Kidney epithelial cell (primary cell): ENCODE results near the gene FOXJ3. TPM values are rescaled to one million over a fixed set of nuclear protein-coding genes. Genes with fewer than 3 reads are reported as not detected.

Experiments
- DNase-seq: peaks from one replicate; pipeline ENCODE4 v3.0.0-alpha.2; 2010; ENCODE audit warnings: low read depth
- H3K27me3 ChIP-seq: 2 replicates; pipeline ENCODE4 v1.6.0; 2011; ENCODE audit warnings: low read length; ENCODE audit not compliant: control insufficient read depth, insufficient read depth
- H3K36me3 ChIP-seq: 2 replicates; pipeline ENCODE4 v1.5.1; 2011; ENCODE audit warnings: low read length; ENCODE audit not compliant: control insufficient read depth, insufficient read depth
- H3K4me3 ChIP-seq: 2 replicates; pipeline ENCODE4 v1.5.1; 2011; ENCODE audit warnings: low read depth, mild to moderate bottlenecking, control low read depth, low read length
- total RNA-seq: library from RNA; depleted of rRNA; stranded (reverse); fragments of >200 nt; gene quantifications from 2 replicates; pipeline ENCODE4 v1.2.3, GENCODE V29; 2015
- TF ChIP-seq, protein P1 (sequence below): IDR thresholded peaks from 2 replicates; pipeline ENCODE4 v1.5.1; 2011; ENCODE audit warnings: mild to moderate bottlenecking, moderate library complexity, low read length, control low read depth, inconsistent platforms; ENCODE audit not compliant: insufficient read depth, poor library complexity, severe bottlenecking

Gene FOXJ3
- total RNA-seq, 1 donor from 2014 or later: 28.6 TPM

DNA sequence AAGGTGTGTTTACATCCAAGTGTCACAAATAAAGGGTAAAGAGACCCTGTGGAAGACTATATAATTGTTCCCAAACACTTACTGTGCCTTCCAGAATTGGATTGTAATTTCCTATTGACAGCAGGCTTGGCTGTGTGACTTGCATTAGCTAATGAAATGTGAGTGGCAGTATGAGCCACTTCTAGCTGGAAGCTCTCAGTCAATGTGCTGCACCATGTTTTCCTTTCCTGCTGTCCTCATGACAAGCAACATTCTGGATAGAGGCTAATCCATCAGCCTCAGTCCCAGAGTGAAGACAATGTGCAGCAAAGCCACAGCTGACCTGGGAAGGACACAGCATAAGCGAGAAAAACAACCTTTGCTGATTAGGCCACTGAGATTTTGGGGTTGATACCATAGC is 5.9 kb upstream of the FOXJ3 start:
- Histone ChIP-seq H3K36me3 (no peaks in the 10 kb centered on the region), H3K27me3 (no peaks in the 10 kb centered on the region), H3K4me3 (no peak overlapping the region)
- TF ChIP-seq, protein P1, sequence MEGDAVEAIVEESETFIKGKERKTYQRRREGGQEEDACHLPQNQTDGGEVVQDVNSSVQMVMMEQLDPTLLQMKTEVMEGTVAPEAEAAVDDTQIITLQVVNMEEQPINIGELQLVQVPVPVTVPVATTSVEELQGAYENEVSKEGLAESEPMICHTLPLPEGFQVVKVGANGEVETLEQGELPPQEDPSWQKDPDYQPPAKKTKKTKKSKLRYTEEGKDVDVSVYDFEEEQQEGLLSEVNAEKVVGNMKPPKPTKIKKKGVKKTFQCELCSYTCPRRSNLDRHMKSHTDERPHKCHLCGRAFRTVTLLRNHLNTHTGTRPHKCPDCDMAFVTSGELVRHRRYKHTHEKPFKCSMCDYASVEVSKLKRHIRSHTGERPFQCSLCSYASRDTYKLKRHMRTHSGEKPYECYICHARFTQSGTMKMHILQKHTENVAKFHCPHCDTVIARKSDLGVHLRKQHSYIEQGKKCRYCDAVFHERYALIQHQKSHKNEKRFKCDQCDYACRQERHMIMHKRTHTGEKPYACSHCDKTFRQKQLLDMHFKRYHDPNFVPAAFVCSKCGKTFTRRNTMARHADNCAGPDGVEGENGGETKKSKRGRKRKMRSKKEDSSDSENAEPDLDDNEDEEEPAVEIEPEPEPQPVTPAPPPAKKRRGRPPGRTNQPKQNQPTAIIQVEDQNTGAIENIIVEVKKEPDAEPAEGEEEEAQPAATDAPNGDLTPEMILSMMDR: no peak
- no peak for DNase-seq

DNA sequence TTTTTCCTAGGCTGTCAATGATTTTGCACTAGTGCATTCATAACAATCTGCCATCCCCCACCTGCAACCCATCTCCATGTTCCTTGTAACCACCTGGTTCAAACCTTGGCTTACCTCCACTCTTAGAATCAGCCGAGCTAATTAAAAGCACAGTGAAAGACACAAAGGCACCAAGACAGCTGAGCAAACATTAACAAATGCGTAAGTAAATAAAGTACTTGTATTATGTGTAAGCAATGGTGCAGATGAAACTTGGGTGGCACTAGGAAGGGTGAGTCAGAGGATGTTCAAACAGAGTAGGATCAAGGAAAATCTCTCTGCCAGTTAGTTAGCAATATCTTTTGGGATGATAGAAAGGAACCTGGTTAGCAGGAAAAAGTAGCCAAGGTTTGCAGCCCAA is 5.1 kb upstream of the FOXJ3 start:
- no peak overlapping the region for H3K4me3 ChIP-seq
- no peaks in the 10 kb centered on the region for H3K36me3 ChIP-seq
- H3K27me3 ChIP-seq: no peaks in the 10 kb centered on the region
- DNase-seq: peak; percentile 47
- TF ChIP-seq, protein P1: no peak

DNA sequence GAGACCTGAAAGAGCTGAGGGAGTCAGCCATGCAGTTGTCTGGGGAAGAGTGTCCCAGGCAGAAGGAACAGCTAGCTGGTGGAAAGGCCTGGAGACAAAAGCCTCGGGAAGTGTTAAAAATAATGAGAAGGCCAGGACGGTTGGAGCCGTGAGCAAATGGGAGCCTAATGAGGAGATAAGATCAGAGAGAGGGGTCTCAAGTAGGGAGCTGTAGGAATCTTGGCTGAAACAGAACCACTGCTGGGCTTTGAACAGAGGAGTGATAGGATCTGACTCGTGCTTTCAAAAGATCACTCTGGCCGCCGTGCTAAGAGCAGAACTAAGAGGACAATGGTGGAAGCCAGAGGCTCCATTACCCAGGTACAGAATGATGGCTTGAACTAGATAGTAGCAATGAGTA is 1.9 kb upstream of the FOXJ3 start:
- no peak overlapping the region for H3K4me3 ChIP-seq
- no peaks in the 10 kb centered on the region for H3K36me3 ChIP-seq
- no peak for DNase-seq
- TF ChIP-seq, protein P1: no peak
- H3K27me3 ChIP-seq: no peaks in the 10 kb centered on the region

DNA sequence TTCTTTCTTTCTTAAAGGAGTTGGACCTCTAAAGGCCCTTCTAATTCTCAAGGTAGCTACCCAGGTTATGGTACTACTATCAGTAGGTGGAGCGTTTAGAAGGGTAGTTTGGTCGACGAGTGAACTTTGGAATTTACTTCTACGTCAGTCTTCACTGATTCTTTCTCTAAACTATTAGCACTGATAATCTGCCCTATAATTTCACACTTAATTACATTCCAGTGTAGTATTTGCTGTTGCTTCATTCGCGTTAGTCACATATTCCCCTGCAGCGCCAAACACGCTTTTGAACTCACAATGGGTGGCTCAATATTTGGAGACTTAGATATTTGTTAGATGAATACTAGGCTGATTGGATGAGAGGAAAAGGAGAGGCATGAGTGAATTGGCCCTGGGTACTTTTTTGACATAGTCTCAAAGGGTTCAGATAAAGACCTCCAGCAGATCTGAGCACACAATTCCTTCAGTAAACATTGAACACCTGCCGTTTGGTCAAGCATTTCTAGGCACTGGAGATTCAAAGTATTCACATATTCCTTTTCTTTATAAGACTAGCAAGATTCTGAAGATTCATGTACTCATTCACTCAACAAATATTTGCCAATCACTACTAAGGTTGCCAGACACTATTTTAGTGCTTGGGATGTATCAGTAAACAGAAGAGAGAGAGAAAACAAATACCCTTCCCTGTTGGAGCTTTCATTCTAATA is 929 bp upstream of the FOXJ3 start:
- TF ChIP-seq, protein P1: no peak
- Histone ChIP-seq H3K4me3 (peak overlapping the region; percentile 59), H3K36me3 (no peaks in the 10 kb centered on the region), H3K27me3 (no peaks in the 10 kb centered on the region)
- no peak for DNase-seq

DNA sequence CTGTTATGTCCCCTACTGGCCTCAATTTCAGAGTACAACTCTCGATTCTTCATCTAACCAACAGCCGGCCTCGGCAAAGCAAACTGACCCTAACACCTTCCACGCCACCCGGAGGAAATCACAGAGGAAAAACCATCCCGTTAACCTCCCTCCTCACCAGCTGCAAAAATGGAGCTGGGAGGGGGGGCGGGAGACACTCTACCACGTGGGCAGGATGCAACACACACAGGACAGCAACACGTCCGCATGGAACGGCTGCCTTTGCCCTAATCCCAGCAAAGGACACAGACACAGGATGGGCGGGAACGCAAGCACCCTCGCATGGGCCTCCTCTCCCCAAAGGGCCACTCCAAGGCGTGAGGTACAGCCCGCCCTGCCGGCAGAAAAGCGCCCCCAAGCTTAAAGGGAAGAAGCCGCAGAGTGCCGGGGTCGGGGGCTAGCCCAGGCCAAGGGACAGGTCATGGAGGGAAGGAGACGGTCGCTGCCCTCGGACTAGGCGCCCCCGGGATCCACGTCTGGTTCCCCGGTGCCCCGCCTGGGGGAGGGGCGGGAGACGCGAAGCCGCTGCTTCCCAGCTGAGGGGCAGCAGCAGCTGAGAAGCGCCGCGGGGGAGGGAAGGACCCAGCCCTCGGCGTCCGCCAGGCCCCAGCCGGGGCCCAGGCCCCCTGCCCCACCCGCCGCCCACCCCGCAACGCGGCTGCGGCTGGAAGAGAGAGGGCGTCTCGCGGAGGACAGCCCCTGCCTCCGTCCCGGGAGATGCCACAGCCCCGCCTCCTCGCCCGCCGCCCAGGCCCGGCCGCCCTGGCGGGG is 590 bp downstream of the FOXJ3 start:
- H3K36me3 ChIP-seq: no peaks in the 10 kb centered on the region
- H3K4me3 ChIP-seq: peak overlapping the region; percentile 59
- H3K27me3 ChIP-seq: no peaks in the 10 kb centered on the region
- no peak for DNase-seq
- TF ChIP-seq, protein P1: peak; percentile 4
